Esophagus muscularis mucosa (tissue), 4 donors: ENCODE results near the gene KCNJ9. TPM values are rescaled to one million over a fixed set of nuclear protein-coding genes. Genes with fewer than 3 reads are reported as not detected.

Experiments used
- DNase-seq: peaks from one replicate; pipeline ENCODE4 v3.0.0-alpha.2; 2017; ENCODE audit errors: extremely low spot score
- H3K27ac ChIP-seq, 4 donors: fragments of 200-600 bp; sonication (generic); replicated peaks in 1 of 4; 1 replicate in 3 of 4; 2 replicates in 1 of 4; pipeline ENCODE4 v1.5.1; 2016 to 2019; ENCODE audit warnings: mild to moderate bottlenecking in 1 of 4
- H3K27me3 ChIP-seq, 4 donors: fragments of 200-600 bp; sonication (generic); one replicate each; pipeline versions ENCODE4 v1.5.1 to v1.6.0; 2016 to 2019
- H3K36me3 ChIP-seq, 4 donors: fragments of 200-600 bp; sonication (generic); one replicate each; pipeline ENCODE4 v1.5.1; 2016 to 2019
- H3K4me1 ChIP-seq, 4 donors: fragments of 200-600 bp; sonication (generic); one replicate each; pipeline ENCODE4 v1.5.1; 2016 to 2019
- H3K4me3 ChIP-seq, 4 donors: fragments of 200-600 bp; sonication (generic); 1 replicate in 2 of 4; 2 replicates in 2 of 4; pipeline ENCODE4 v1.5.1; 2016 to 2019; ENCODE audit warnings: mild to moderate bottlenecking in 4 of 4, moderate library complexity in 1 of 4
- H3K9me3 ChIP-seq, 4 donors: fragments of 200-600 bp; sonication (generic); 1 replicate in 3 of 4; 2 replicates in 1 of 4; pipeline ENCODE4 v1.5.1; 2016 to 2019
- CTCF ChIP-seq, 3 experiments: fragments of 200-600 bp in 2 of 3; fragments of 450-650 bp in 1 of 3; sonication (generic) in 2 of 3; IDR thresholded peaks; one replicate each; pipeline ENCODE4 v1.5.1; 2017 to 2019; ENCODE audit warnings: antibody characterized with exemption in 3 of 3, mild to moderate bottlenecking in 2 of 3, moderate library complexity in 1 of 3
- EP300 ChIP-seq: sonication (generic); formaldehyde crosslinking; IDR thresholded peaks from one replicate; pipeline ENCODE4 v1.6.1; 2017; ENCODE audit warnings: antibody characterized with exemption
- POLR2A ChIP-seq: fragments of 450-650 bp; IDR thresholded peaks from one replicate; pipeline ENCODE4 v1.6.1; 2017; ENCODE audit warnings: antibody characterized with exemption, moderate library complexity, mild to moderate bottlenecking, low read depth
- POLR2AphosphoS5 ChIP-seq, 2 donors: sonication (generic); formaldehyde crosslinking; IDR thresholded peaks; one replicate each; pipeline ENCODE4 v1.6.1; 2017; ENCODE audit warnings: antibody characterized with exemption in 2 of 2
- WGBS: methylation state at CpG from one replicate; pipeline ENCODE4 v1.1.5; 2018; 5-methylcytosine and 5-hydroxymethylcytosine counted together
- intact Hi-C: fragments of 100-400 bp; cut with DNase I; formaldehyde crosslinking; loops from one replicate; pipeline ENCODE4 v1.15.1; 2023
- total RNA-seq, 4 donors: library from RNA; depleted of rRNA; stranded (reverse); fragments of >200 nt; gene quantifications; one replicate each; pipeline versions ENCODE4 v1.1.0 to v1.2.1, GENCODE V29; 2016

The KCNJ9 gene
- total RNA-seq, 4 donors from 2014 or later: not detected

GRCh38 chr1:160064746-160065145 lies 16.6 kb upstream of the KCNJ9 start:
- peaks cover 0 to 26% (median 0%) of the 10 kb centered on the region in 4 donors for H3K27me3 ChIP-seq
- no peak for DNase-seq
- intact Hi-C loops: no loop called here
- WGBS: 62% methylated on average over 3 of the region's 3 CpGs
- H3K36me3 ChIP-seq: no peaks in the 10 kb centered on the region
- H3K4me3 ChIP-seq: no peak overlapping the region
- TF ChIP-seq POLR2AphosphoS5 (IDR thresholded peaks at IDR 0.05) (no peak), CTCF (IDR thresholded peaks at IDR 0.05) (no peak), POLR2A (no peak), EP300 (no peak)
- H3K4me1 ChIP-seq: peaks cover under 1 to 3% (median 2%) of the 10 kb centered on the region in 4 donors
- no peak overlapping the region for H3K27ac ChIP-seq
- H3K9me3 ChIP-seq: no peaks in the 10 kb centered on the region

GRCh38 chr1:160066829-160067745 lies 14.3 kb upstream of the KCNJ9 start:
- Histone ChIP-seq H3K4me3 (no peak overlapping the region), H3K4me1 (peaks cover 9 to 16% (median 14%) of the 10 kb centered on the region in 4 donors), H3K27me3 (peaks cover 0 to 38% (median 8%) of the 10 kb centered on the region in 4 donors), H3K36me3 (no peaks in the 10 kb centered on the region), H3K9me3 (no peaks in the 10 kb centered on the region), H3K27ac (no peak overlapping the region)
- intact Hi-C loops: no loop called here
- DNase-seq: no peak
- no peak for TF ChIP-seq POLR2A
- TF ChIP-seq EP300: no peak
- no peak for TF ChIP-seq POLR2AphosphoS5 (IDR thresholded peaks at IDR 0.05)
- TF ChIP-seq CTCF (IDR thresholded peaks at IDR 0.05): no peak
- WGBS: 56% methylated on average over 6 of the region's 6 CpGs

- DNase-seq: no peak
- intact Hi-C loops: no loop called here
- Histone ChIP-seq H3K27ac (no peak overlapping the region), H3K9me3 (no peaks in the 10 kb centered on the region), H3K4me3 (no peak overlapping the region), H3K27me3 (peaks cover 0 to 33% (median 8%) of the 10 kb centered on the region in 4 donors), H3K36me3 (no peaks in the 10 kb centered on the region), H3K4me1 (peaks cover 9 to 16% (median 14%) of the 10 kb centered on the region in 4 donors)
- no peak for TF ChIP-seq POLR2AphosphoS5 (IDR thresholded peaks at IDR 0.05)
- TF ChIP-seq POLR2A: no peak
- TF ChIP-seq CTCF (IDR thresholded peaks at IDR 0.05): no peak
- no peak for TF ChIP-seq EP300
- 64% methylated on average over 4 of the region's 5 CpGs for WGBS
These were observed 13.1 kb upstream of the KCNJ9 start for GRCh38 chr1:160068225-160068624.

GRCh38 chr1:160069460-160070231 lies 11.7 kb upstream of the KCNJ9 start, which contains the start of gene KCNJ10:
Gene KCNJ10, minus strand, starts transcription at chr1:160070160. Its CDS starts 27,628 bp downstream, at chr1:160042532.
- no peaks in the 10 kb centered on the region for H3K9me3 ChIP-seq
- H3K4me3 ChIP-seq: peak within 1 kb of the TSS; percentile 55 to 59 (median 58)
- no peaks in the 10 kb centered on the region for H3K36me3 ChIP-seq
- H3K27me3 ChIP-seq: peaks cover 0 to 33% (median 8%) of the 10 kb centered on the region in 4 donors
- TF ChIP-seq POLR2A (no peak), EP300 (no peak), POLR2AphosphoS5 (IDR thresholded peaks at IDR 0.05) (no peak), CTCF (IDR thresholded peaks at IDR 0.05) (no peak)
- no peak within 1 kb of the TSS for H3K27ac ChIP-seq
- 17% methylated on average over 16 of the region's 32 CpGs for WGBS
- no peak for DNase-seq
- intact Hi-C loops: no loop called here
- H3K4me1 ChIP-seq: peaks cover 9 to 16% (median 14%) of the 10 kb centered on the region in 4 donors
